HepG2 (cell line): ENCODE data around the gene CKS1B. TPM values are rescaled to one million over a fixed set of nuclear protein-coding genes. Genes with fewer than 3 reads are reported as not detected.

Experiments used
- ATAC-seq: fragments of 200-7000 bp; cut with Tn5 transposase; 3 replicates; pipeline ENCODE4 v1.9.1; 2020; ENCODE audit warnings: mild to moderate bottlenecking, moderate library complexity
- BruUV-seq: library from RNA; stranded (reverse); fragments of 400-500 nt; replicated peaks from 2 replicates; lab custom pipeline; 2021; lab: Mats Ljungman, UMichigan
- CTCF ChIA-PET: fragments of 300-600 bp; formaldehyde crosslinking; extraction: SDS; loops from one replicate; lab custom pipeline; 2021; ENCODE audit warnings: low total read pairs, inconsistent platforms, low intra/inter-chr PET ratio; lab: Yijun Ruan, JAX
- POLR2A ChIA-PET: fragments of 350-600 bp; sonication (Branson Sonifier 250); formaldehyde crosslinking; loops from one replicate; lab custom pipeline; 2020; ENCODE audit warnings: antibody characterized with exemption, inconsistent platforms; lab: Yijun Ruan, JAX
- DNase-seq: peaks from one replicate; pipeline ENCODE4 v3.0.0-alpha.2; 2015; ENCODE audit warnings: low spot score
- FAIRE-seq: peaks from 3 replicates; lab custom pipeline; 2011; peaks lifted over from hg19 to GRCh38; lab: Jason Lieb, UNC
- H2AFZ ChIP-seq: one replicate; pipeline ENCODE4 v1.6.1; 2011; ENCODE audit warnings: low read length, inconsistent platforms
- H3K27ac ChIP-seq: fragments of 300-600 bp; 3 replicates; pipeline ENCODE4 v1.8.0; 2011; ENCODE audit warnings: mixed run types, mild to moderate bottlenecking, mixed read lengths, low read length, inconsistent platforms; ENCODE audit not compliant: insufficient read depth; ENCODE audit errors: extremely low read length
- H3K27me3 ChIP-seq, 2 experiments: fragments of 200-600 bp in 1 of 2; 2 replicates in 1 of 2; 3 replicates in 1 of 2; pipeline versions ENCODE4 v1.6.0 to v1.8.0; 2011; ENCODE audit warnings: low read length in 2 of 2, mild to moderate bottlenecking in 2 of 2, moderate library complexity in 2 of 2, inconsistent platforms in 1 of 2; ENCODE audit not compliant: insufficient read depth in 2 of 2, control insufficient read depth in 1 of 2
- H3K36me3 ChIP-seq, 2 experiments: fragments of 200-600 bp in 1 of 2; replicated peaks in 1 of 2; 2 replicates in 1 of 2; 3 replicates in 1 of 2; pipeline versions ENCODE4 v1.5.1 to v1.8.0; 2011; ENCODE audit warnings: low read length in 2 of 2, inconsistent platforms in 1 of 2; ENCODE audit not compliant: insufficient read depth in 2 of 2, control insufficient read depth in 1 of 2
- H3K4me1 ChIP-seq: 2 replicates; pipeline ENCODE4 v1.5.1; 2012; ENCODE audit warnings: low read length, inconsistent platforms; ENCODE audit not compliant: insufficient read depth
- H3K4me2 ChIP-seq: 2 replicates; pipeline ENCODE4 v1.6.0; 2011; ENCODE audit warnings: low read depth, low read length, inconsistent platforms
- H3K4me3 ChIP-seq, 3 experiments: fragments of 200-600 bp in 1 of 3; sonication (generic), shearing (Covaris generic) in 1 of 3; replicated peaks in 1 of 3; 2 replicates each; pipeline ENCODE4 v1.5.1; 2011 to 2016; ENCODE audit warnings: low read length in 3 of 3, inconsistent platforms in 2 of 3, low read depth in 2 of 3, mild to moderate bottlenecking in 2 of 3, control low read depth in 1 of 3, mixed read lengths in 1 of 3; ENCODE audit not compliant: insufficient read depth in 1 of 3
- H3K79me2 ChIP-seq: one replicate; pipeline ENCODE4 v1.6.1; 2011; ENCODE audit warnings: low read length, inconsistent platforms; ENCODE audit not compliant: insufficient read depth
- H3K9ac ChIP-seq: 2 replicates; pipeline ENCODE4 v1.6.0; 2011; ENCODE audit warnings: mild to moderate bottlenecking, low read depth, low read length, inconsistent platforms; ENCODE audit not compliant: insufficient read depth
- H3K9me3 ChIP-seq: 2 replicates; pipeline ENCODE4 v1.5.1; 2012; ENCODE audit warnings: mild to moderate bottlenecking, low read length
- H4K20me1 ChIP-seq: 2 replicates; pipeline ENCODE4 v1.6.0; 2011; ENCODE audit warnings: inconsistent platforms, mild to moderate bottlenecking, low read length, moderate library complexity; ENCODE audit not compliant: insufficient read depth
- CREM ChIP-seq, 2 experiments: sonication (generic) in 1 of 2; formaldehyde crosslinking in 1 of 2; IDR thresholded peaks; 2 replicates each; pipeline versions ENCODE4 v1.4.0 to v1.6.1; 2016 to 2020; ENCODE audit warnings: antibody characterized with exemption in 1 of 2, mild to moderate bottlenecking in 1 of 2, missing genetic modification reagents in 1 of 2
- ESRRA ChIP-seq: sonication (generic); formaldehyde crosslinking; IDR thresholded peaks from 2 replicates; pipeline ENCODE4 v1.5.1; 2020; ENCODE audit warnings: mild to moderate bottlenecking, low read depth, missing genetic modification reagents
- FOSL1 ChIP-seq: sonication (generic); formaldehyde crosslinking; IDR thresholded peaks from 2 replicates; pipeline ENCODE4 v1.9.0; 2021; ENCODE audit warnings: missing genetic modification reagents, borderline replicate concordance
- HNF4A ChIP-seq: sonication (generic); formaldehyde crosslinking; IDR thresholded peaks from 2 replicates; pipeline ENCODE4 v1.4.0; 2020; ENCODE audit warnings: missing genetic modification reagents
- POLR2A ChIP-seq, 2 experiments: IDR thresholded peaks; 2 replicates each; pipeline ENCODE4 v1.6.1; 2011; ENCODE audit warnings: low read depth in 2 of 2, low read length in 2 of 2, mild to moderate bottlenecking in 1 of 2, moderate library complexity in 1 of 2; ENCODE audit not compliant: insufficient read depth in 1 of 2
- STAG1 ChIP-seq: sonication (generic); formaldehyde crosslinking; IDR thresholded peaks from 2 replicates; pipeline ENCODE4 v1.4.0; 2020; ENCODE audit warnings: missing genetic modification reagents
- ZFY ChIP-seq: sonication (generic); formaldehyde crosslinking; IDR thresholded peaks from 2 replicates; pipeline ENCODE4 v1.4.0; 2020; ENCODE audit warnings: missing genetic modification reagents
- WGBS: methylation state at CpG from one replicate; pipeline ENCODE4 v1.1.6; 2017; ENCODE audit warnings: low lambda C conversion rate; 5-methylcytosine and 5-hydroxymethylcytosine counted together
- in situ Hi-C: cut with HindIII; loops from 2 replicates; pipeline ENCODE4 v1.10.0; 2017; ENCODE audit warnings: low pct_unique_long_range_greater_than_20kb; ENCODE audit not compliant: extremely low pct_ligation_motif_present
- intact Hi-C: fragments of 100-400 bp; cut with micrococcal nuclease; formaldehyde crosslinking; loops from one replicate; pipeline ENCODE4 v1.10.0; 2022; ENCODE audit not compliant: unreplicated experiment
- polyA plus RNA-seq, 8 experiments: library from polyadenylated mRNA; depleted of rRNA in 3 of 8; stranded (reverse) in 7 of 8; unstranded in 1 of 8; fragments of >200 nt; fragmentation: Illumina TruSeq in 4 of 8; extraction: Trizol in 4 of 8; gene quantifications; 2 replicates each; pipeline versions ENCODE4 v1.2.1 to v1.2.3, GENCODE V29; 2011 to 2016; ENCODE audit warnings: low read depth in 4 of 8, missing spikeins in 1 of 8, mixed read lengths in 1 of 8; ENCODE audit not compliant: insufficient read depth in 1 of 8
- total RNA-seq, 5 experiments: library from RNA; depleted of rRNA; stranded (reverse); fragments of >200 nt; fragmentation: Illumina TruSeq; extraction: Trizol; gene quantifications; 2 replicates each; pipeline ENCODE4 v1.2.3, GENCODE V29; 2016; ENCODE audit warnings: low read depth in 1 of 5
- TF ChIP-seq, protein P1 (sequence below): sonication (generic); formaldehyde crosslinking; IDR thresholded peaks from 2 replicates; pipeline ENCODE4 v1.4.0; 2020; ENCODE audit warnings: missing genetic modification reagents
- TF ChIP-seq, protein P2 (sequence below): IDR thresholded peaks from 2 replicates; pipeline ENCODE4 v1.6.1; 2016; ENCODE audit warnings: missing compliant biosample characterization, missing genetic modification reagents, borderline replicate concordance
- TF ChIP-seq, protein P3 (sequence below): sonication (generic); formaldehyde crosslinking; IDR thresholded peaks from 2 replicates; pipeline ENCODE4 v1.5.0; 2020; ENCODE audit warnings: mild to moderate bottlenecking, missing genetic modification reagents, borderline replicate concordance

CKS1B gene
- total and polyA plus RNA-seq, 2 of the 13 experiments (the other 11 are each of a cell fraction or from before 2014, with no cell fraction given): 217 to 222 TPM

DNA sequence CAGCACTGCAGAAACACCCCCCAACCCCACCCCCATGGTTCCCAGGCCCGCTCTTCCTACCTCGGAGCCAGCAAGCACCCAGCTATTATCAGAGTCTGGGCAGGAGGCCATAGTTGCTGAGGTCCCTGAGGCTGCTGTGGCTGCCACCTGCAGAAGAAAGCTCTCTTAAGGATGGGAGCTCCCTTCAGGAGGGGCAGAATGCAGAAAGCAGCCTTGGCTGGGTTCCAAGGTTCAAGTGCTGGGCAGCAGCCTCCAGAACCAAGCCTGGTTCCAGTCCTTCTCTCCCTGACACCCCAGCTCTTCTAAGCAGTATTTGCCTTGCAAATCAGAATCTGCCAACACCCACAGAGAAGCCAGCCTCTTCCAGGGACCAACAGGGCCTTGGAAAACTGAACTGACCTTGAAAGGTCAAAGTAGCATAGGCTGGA lies 20.9 kb upstream of the CKS1B start:
- TF ChIP-seq CREM (IDR thresholded peaks at IDR 0.05) (no peak), CREM (CRISPR knock-in tag; IDR thresholded peaks at IDR 0.05) (no peak), FOSL1 (CRISPR knock-in tag) (0 out of 2 replicates have a peak, but pooled peaks have one; percentile 18), ZFY (peak; percentile 25; the same call in 1 of the 2 replicates), STAG1 (no peak), POLR2A (IDR thresholded peaks at IDR 0.05; ENCODE audit: insufficient read depth in 1 of 2, low read depth in 2 of 2, low read length in 2 of 2) (peak in 1 of 2 experiments; percentile 18; a peak in 1 of 4 replicates), HNF4A (0 out of 2 replicates have a peak, but pooled peaks have one; percentile 26), ESRRA (CRISPR knock-in tag) (peak; percentile 60)
- TF ChIP-seq, protein P1, sequence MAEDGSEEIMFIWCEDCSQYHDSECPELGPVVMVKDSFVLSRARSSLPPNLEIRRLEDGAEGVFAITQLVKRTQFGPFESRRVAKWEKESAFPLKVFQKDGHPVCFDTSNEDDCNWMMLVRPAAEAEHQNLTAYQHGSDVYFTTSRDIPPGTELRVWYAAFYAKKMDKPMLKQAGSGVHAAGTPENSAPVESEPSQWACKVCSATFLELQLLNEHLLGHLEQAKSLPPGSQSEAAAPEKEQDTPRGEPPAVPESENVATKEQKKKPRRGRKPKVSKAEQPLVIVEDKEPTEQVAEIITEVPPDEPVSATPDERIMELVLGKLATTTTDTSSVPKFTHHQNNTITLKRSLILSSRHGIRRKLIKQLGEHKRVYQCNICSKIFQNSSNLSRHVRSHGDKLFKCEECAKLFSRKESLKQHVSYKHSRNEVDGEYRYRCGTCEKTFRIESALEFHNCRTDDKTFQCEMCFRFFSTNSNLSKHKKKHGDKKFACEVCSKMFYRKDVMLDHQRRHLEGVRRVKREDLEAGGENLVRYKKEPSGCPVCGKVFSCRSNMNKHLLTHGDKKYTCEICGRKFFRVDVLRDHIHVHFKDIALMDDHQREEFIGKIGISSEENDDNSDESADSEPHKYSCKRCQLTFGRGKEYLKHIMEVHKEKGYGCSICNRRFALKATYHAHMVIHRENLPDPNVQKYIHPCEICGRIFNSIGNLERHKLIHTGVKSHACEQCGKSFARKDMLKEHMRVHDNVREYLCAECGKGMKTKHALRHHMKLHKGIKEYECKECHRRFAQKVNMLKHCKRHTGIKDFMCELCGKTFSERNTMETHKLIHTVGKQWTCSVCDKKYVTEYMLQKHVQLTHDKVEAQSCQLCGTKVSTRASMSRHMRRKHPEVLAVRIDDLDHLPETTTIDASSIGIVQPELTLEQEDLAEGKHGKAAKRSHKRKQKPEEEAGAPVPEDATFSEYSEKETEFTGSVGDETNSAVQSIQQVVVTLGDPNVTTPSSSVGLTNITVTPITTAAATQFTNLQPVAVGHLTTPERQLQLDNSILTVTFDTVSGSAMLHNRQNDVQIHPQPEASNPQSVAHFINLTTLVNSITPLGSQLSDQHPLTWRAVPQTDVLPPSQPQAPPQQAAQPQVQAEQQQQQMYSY (CRISPR knock-in tag): 0 out of 2 replicates have a peak, but pooled peaks have one; percentile 20
- TF ChIP-seq, protein P2, sequence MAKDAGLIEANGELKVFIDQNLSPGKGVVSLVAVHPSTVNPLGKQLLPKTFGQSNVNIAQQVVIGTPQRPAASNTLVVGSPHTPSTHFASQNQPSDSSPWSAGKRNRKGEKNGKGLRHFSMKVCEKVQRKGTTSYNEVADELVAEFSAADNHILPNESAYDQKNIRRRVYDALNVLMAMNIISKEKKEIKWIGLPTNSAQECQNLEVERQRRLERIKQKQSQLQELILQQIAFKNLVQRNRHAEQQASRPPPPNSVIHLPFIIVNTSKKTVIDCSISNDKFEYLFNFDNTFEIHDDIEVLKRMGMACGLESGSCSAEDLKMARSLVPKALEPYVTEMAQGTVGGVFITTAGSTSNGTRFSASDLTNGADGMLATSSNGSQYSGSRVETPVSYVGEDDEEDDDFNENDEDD (CRISPR knock-in tag): no peak
- TF ChIP-seq, protein P3, sequence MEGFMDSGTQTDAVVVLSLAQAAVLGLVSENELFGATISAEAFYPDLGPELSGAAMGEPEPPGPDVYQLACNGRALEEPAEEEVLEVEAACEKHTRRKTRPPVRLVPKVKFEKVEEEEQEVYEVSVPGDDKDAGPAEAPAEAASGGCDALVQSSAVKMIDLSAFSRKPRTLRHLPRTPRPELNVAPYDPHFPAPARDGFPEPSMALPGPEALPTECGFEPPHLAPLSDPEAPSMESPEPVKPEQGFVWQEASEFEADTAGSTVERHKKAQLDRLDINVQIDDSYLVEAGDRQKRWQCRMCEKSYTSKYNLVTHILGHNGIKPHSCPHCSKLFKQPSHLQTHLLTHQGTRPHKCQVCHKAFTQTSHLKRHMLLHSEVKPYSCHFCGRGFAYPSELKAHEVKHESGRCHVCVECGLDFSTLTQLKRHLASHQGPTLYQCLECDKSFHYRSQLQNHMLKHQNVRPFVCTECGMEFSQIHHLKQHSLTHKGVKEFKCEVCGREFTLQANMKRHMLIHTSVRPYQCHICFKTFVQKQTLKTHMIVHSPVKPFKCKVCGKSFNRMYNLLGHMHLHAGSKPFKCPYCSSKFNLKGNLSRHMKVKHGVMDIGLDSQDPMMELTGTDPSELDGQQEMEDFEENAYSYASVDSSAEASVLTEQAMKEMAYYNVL (CRISPR knock-in tag): no peak
- no peak overlapping the region for H3K27ac ChIP-seq
- peaks cover 46% of the 10 kb centered on the region for H3K4me1 ChIP-seq
- DNase-seq: no peak
- peak overlapping the region; percentile 95 for H3K4me2 ChIP-seq
- H2AFZ ChIP-seq: no peak overlapping the region
- ATAC-seq: no peak
- in situ Hi-C loops (no loop called here), intact Hi-C loops (no loop called here)
- FAIRE-seq: no peak
- H3K79me2 ChIP-seq: no peaks in the 10 kb centered on the region
- ChIA-PET POLR2A (interaction anchor here (1.5 to 4.1 kb wide), 4 partner anchors 17 to 39 kb away, joined by 4 to 91 read pairs (median 6); partner anchors contain the start of genes CKS1B, LENEP, PMVK and SHC1), CTCF (no interaction called here)
- peaks cover 2 to 10% of the 10 kb centered on the region in 2 experiments; a peak in 4 of 5 replicates for H3K36me3 ChIP-seq
- no peak overlapping the region; a peak in 1 of 6 replicates for H3K4me3 ChIP-seq
- 67% methylated on average over 2 of the region's 2 CpGs for WGBS
- no peaks in the 10 kb centered on the region for H3K9me3 ChIP-seq
- 0 out of 2 replicates have a peak overlapping the region, but pooled peaks have one; percentile 2 for H3K9ac ChIP-seq
- no TSS peak for BruUV-seq
- no peaks in the 10 kb centered on the region for H4K20me1 ChIP-seq
- no peaks in the 10 kb centered on the region; a peak in 1 of 5 replicates for H3K27me3 ChIP-seq
